ENCODE measurements around the gene IL12RB2. TPM values are rescaled to one million over a fixed set of nuclear protein-coding genes. Genes with fewer than 3 reads are reported as not detected.
A peak's percentile ranks its signal among the peaks of the same experiment; 100 is the strongest.
"Not testable (repeated sequence)": the region's sequence is repeated elsewhere in the genome, so short reads cannot be mapped to it uniquely, and the experiment has no call there.

Gene IL12RB2
- total RNA-seq, 1 donor from 2014 or later = 1.1 TPM

GRCh38 chr1:67405473-67406245 is 98.0 kb downstream of the IL12RB2 start:
- ATAC-seq (ENCODE audit: low read depth) (no peak), DNase-seq (no peak)
- Mint-ChIP-seq H3K36me3 (ENCODE audit: low read depth) (peaks cover 18% of the 10 kb centered on the region), H3K27me3 (no peaks in the 10 kb centered on the region), H3K4me3 (no peak overlapping the region), H3K4me1 (no peaks in the 10 kb centered on the region), H3K9me3 (no peaks in the 10 kb centered on the region), H3K27ac (peak overlapping the region; percentile 44)
- CTCF ChIA-PET = no interaction called here
- TF ChIP-seq CTCF (IDR thresholded peaks at IDR 0.05) = no peak
- POLR2A ChIA-PET = no interaction called here
- intact Hi-C loops (cut with micrococcal nuclease) = loop anchor here (5.0 kb wide), 1 partner anchor 98 kb away; the partner anchor contains the start of gene IL12RB2

GRCh38 chr1:67407498-67407897 is 99.8 kb downstream of the IL12RB2 start:
- CTCF ChIA-PET = no interaction called here
- intact Hi-C loops (cut with micrococcal nuclease) = loop anchor here (5.0 kb wide), 1 partner anchor 100 kb away; the partner anchor contains the start of gene IL12RB2
- no peak overlapping the region for H3K27ac Mint-ChIP-seq

GRCh38 chr1:67408148-67408547 is 100.5 kb downstream of the IL12RB2 start:
- CTCF ChIA-PET = no interaction called here
- Mint-ChIP-seq H3K27me3 (no peaks in the 10 kb centered on the region), H3K4me3 (no peak overlapping the region), H3K9me3 (no peaks in the 10 kb centered on the region), H3K36me3 (ENCODE audit: low read depth) (peaks cover 37% of the 10 kb centered on the region), H3K27ac (peak overlapping the region; percentile 2), H3K4me1 (no peaks in the 10 kb centered on the region)
- intact Hi-C loops (cut with micrococcal nuclease) = loop anchor here (5.0 kb wide), 1 partner anchor 101 kb away; the partner anchor contains the start of gene IL12RB2
- DNase-seq = no peak
- ATAC-seq (ENCODE audit: low read depth) = no peak
- POLR2A ChIA-PET = interaction anchor here (0.6 to 0.7 kb wide), 2 partner anchors 9 to 22 kb away, joined by 4 read pairs; no protein-coding TSS in a partner anchor
- TF ChIP-seq CTCF (IDR thresholded peaks at IDR 0.05) = no peak

More at GRCh38 chr1:67407498-67407897, 99.8 kb downstream of the IL12RB2 start:
- TF ChIP-seq CTCF (IDR thresholded peaks at IDR 0.05) = no peak
- POLR2A ChIA-PET = no interaction called here
- H3K9me3 Mint-ChIP-seq = no peaks in the 10 kb centered on the region
- no peak overlapping the region for H3K4me3 Mint-ChIP-seq
- H3K4me1 Mint-ChIP-seq = no peaks in the 10 kb centered on the region
- H3K27me3 Mint-ChIP-seq = no peaks in the 10 kb centered on the region
- ATAC-seq (ENCODE audit: low read depth) (no peak), DNase-seq (no peak)
- peaks cover 34% of the 10 kb centered on the region for H3K36me3 Mint-ChIP-seq (ENCODE audit: low read depth)

GRCh38 chr1:67413101-67413500 is 105.4 kb downstream of the IL12RB2 start:
- H3K27me3 Mint-ChIP-seq; H3K4me1 Mint-ChIP-seq; DNase-seq; CTCF ChIA-PET; H3K4me3 Mint-ChIP-seq; ATAC-seq (ENCODE audit: low read depth); POLR2A ChIA-PET; H3K27ac Mint-ChIP-seq; H3K9me3 Mint-ChIP-seq; intact Hi-C loops (cut with micrococcal nuclease): not testable (repeated sequence)
- H3K36me3 Mint-ChIP-seq (ENCODE audit: low read depth) = peaks cover 79% of the 10 kb centered on the region

- Mint-ChIP-seq H3K27ac (no peak overlapping the region), H3K4me1 (no peaks in the 10 kb centered on the region), H3K27me3 (no peaks in the 10 kb centered on the region), H3K36me3 (ENCODE audit: low read depth) (peaks cover 89% of the 10 kb centered on the region), H3K4me3 (no peak overlapping the region), H3K9me3 (no peaks in the 10 kb centered on the region)
- intact Hi-C loops (cut with micrococcal nuclease) = loop anchor here (2.0 kb wide), 1 partner anchor 14 kb away; no protein-coding TSS in a partner anchor
- ATAC-seq (ENCODE audit: low read depth) (no peak), DNase-seq (no peak)
- ChIA-PET CTCF (no interaction called here), POLR2A (no interaction called here)
- TF ChIP-seq CTCF (IDR thresholded peaks at IDR 0.05) = no peak
These were observed 106.9 kb downstream of the IL12RB2 start for GRCh38 chr1:67414574-67414973.

Data from activated B cell treated with CpG ODN at 0.5 μM for 24 hours (primary cell).